Measurements from ENCODE around the gene ZNF446.

ZNF446 gene

GRCh38 chr19:58516964-58517833, 41.0 kb downstream of the ZNF446 start:
- Mint-ChIP-seq H3K27ac (no peak overlapping the region), H3K4me1 (ENCODE audit: low read depth) (peaks cover 73% of the 10 kb centered on the region), H3K27me3 (no peaks in the 10 kb centered on the region), H3K4me3 (no peak overlapping the region), H3K36me3 (ENCODE audit: low read depth) (peaks cover 60% of the 10 kb centered on the region), H3K9me3 (no peaks in the 10 kb centered on the region)
- intact Hi-C loops (cut with micrococcal nuclease): no loop called here

- Mint-ChIP-seq H3K27me3 (no peaks in the 10 kb centered on the region), H3K4me3 (peak overlapping the region; percentile 96), H3K36me3 (ENCODE audit: low read depth) (peaks cover 59% of the 10 kb centered on the region), H3K4me1 (ENCODE audit: low read depth) (peaks cover 72% of the 10 kb centered on the region), H3K27ac (peak overlapping the region; percentile 95), H3K9me3 (no peaks in the 10 kb centered on the region)
- intact Hi-C loops (cut with micrococcal nuclease): loop anchor here (2.0 kb wide), 2 partner anchors 24 to 54 kb away; partner anchors contain the start of gene MZF1
These were observed 42.3 kb downstream of the ZNF446 start for GRCh38 chr19:58518256-58519086.

DNA sequence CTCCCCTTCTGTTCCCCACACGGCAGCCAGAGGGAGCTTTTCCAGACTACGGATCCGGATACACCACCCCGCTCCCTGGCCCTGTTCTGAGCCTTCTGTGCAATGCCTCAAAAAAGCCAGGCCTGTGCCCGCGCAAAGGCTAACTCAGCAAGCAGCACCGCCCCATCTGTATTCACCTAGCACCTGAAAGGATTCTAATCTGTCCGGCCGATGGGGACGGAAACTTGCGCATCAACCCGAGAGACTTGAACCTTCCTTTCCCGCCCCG, 42.9 kb downstream of the ZNF446 start:
- H3K36me3 Mint-ChIP-seq (ENCODE audit: low read depth): peaks cover 55% of the 10 kb centered on the region
- peak overlapping the region; percentile 95 for H3K27ac Mint-ChIP-seq
- H3K4me3 Mint-ChIP-seq: peak overlapping the region; percentile 96
- intact Hi-C loops (cut with micrococcal nuclease): loop anchor here (2.0 kb wide), 2 partner anchors 24 to 54 kb away; partner anchors contain the start of gene MZF1
- no peaks in the 10 kb centered on the region for H3K9me3 Mint-ChIP-seq
- no peaks in the 10 kb centered on the region for H3K27me3 Mint-ChIP-seq
- H3K4me1 Mint-ChIP-seq (ENCODE audit: low read depth): peaks cover 66% of the 10 kb centered on the region

GRCh38 chr19:58519355-58520256, 43.5 kb downstream of the ZNF446 start, which contains the start of gene ZBTB45:
Gene ZBTB45 (minus strand): TSS chr19:58519810. CDS start chr19:58517673, 2,137 bp downstream.
- intact Hi-C loops (cut with micrococcal nuclease): loop anchor here (1.0 to 2.0 kb wide), 3 partner anchors 23 to 53 kb away; partner anchors contain the start of genes MZF1 and UBE2M
- Mint-ChIP-seq H3K9me3 (no peaks in the 10 kb centered on the region), H3K27me3 (no peaks in the 10 kb centered on the region), H3K4me1 (ENCODE audit: low read depth) (peaks cover 60% of the 10 kb centered on the region), H3K27ac (peak within 1 kb of the TSS; percentile 95), H3K4me3 (peak within 1 kb of the TSS; percentile 96), H3K36me3 (ENCODE audit: low read depth) (peaks cover 51% of the 10 kb centered on the region)

DNA sequence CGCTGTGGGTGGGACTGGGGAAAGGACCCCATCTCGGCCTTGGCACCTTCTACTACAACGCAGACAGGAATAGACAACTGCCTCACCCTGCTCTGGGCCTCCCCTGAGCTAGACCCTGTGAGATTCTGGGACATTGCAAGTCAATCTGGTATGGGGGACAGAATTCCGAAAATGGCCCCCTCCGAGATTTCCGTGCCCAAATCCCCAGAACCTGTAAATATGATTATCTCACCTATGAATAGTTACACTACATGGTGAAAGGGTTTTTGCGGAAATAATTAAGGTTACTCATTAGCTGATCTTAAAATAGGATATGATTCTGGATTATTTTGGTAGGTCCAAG, 44.1 kb downstream of the ZNF446 start:
- Mint-ChIP-seq H3K27ac (peak overlapping the region; percentile 95), H3K4me3 (peak overlapping the region; percentile 96), H3K9me3 (no peaks in the 10 kb centered on the region), H3K36me3 (ENCODE audit: low read depth) (peaks cover 48% of the 10 kb centered on the region), H3K27me3 (no peaks in the 10 kb centered on the region), H3K4me1 (ENCODE audit: low read depth) (peaks cover 54% of the 10 kb centered on the region)
- intact Hi-C loops (cut with micrococcal nuclease): loop anchor here (1.0 kb wide), 1 partner anchor 38 kb away; the partner anchor contains the start of gene UBE2M

GRCh38 chr19:58521651-58522050, 45.5 kb downstream of the ZNF446 start:
- H3K36me3 Mint-ChIP-seq (ENCODE audit: low read depth): peaks cover 34% of the 10 kb centered on the region
- H3K27me3 Mint-ChIP-seq: no peaks in the 10 kb centered on the region
- no peak overlapping the region for H3K4me3 Mint-ChIP-seq
- no peaks in the 10 kb centered on the region for H3K9me3 Mint-ChIP-seq
- H3K4me1 Mint-ChIP-seq (ENCODE audit: low read depth): peaks cover 41% of the 10 kb centered on the region
- intact Hi-C loops (cut with micrococcal nuclease): no loop called here
- H3K27ac Mint-ChIP-seq: peak overlapping the region; percentile 59

- peak overlapping the region; percentile 19 for H3K27ac Mint-ChIP-seq
- no peaks in the 10 kb centered on the region for H3K27me3 Mint-ChIP-seq
These were observed 46.6 kb downstream of the ZNF446 start for GRCh38 chr19:58522709-58523108.

GRCh38 chr19:58529405-58529804, 53.3 kb downstream of the ZNF446 start:
- Mint-ChIP-seq H3K36me3 (ENCODE audit: low read depth) (no peaks in the 10 kb centered on the region), H3K4me3 (no peak overlapping the region), H3K27me3 (peaks cover 5% of the 10 kb centered on the region), H3K4me1 (ENCODE audit: low read depth) (no peaks in the 10 kb centered on the region), H3K9me3 (no peaks in the 10 kb centered on the region), H3K27ac (no peak overlapping the region)
- intact Hi-C loops (cut with micrococcal nuclease): no loop called here

More at GRCh38 chr19:58522709-58523108, 46.6 kb downstream of the ZNF446 start:
- no peak overlapping the region for H3K4me3 Mint-ChIP-seq
- peaks cover 23% of the 10 kb centered on the region for H3K36me3 Mint-ChIP-seq (ENCODE audit: low read depth)
- intact Hi-C loops (cut with micrococcal nuclease): no loop called here
- H3K4me1 Mint-ChIP-seq (ENCODE audit: low read depth): peaks cover 33% of the 10 kb centered on the region
- no peaks in the 10 kb centered on the region for H3K9me3 Mint-ChIP-seq

Measured in dendritic cell treated with granulocyte-macrophage colony-stimulating factor and Interleukin-4, amounts not matched to agents 40 ng/mL and 50 ng/mL, for 4 days (primary cell).